GM21423 (cell line): ENCODE data around the gene MAPK8IP1.
"Not testable (repeated sequence)": the region's sequence is repeated elsewhere in the genome, so short reads cannot be mapped to it uniquely, and the experiment has no call there.

Experiments
- ATAC-seq: cut with Tn5 transposase; IDR thresholded peaks from one replicate; pipeline ENCODE4 v1.9.1; 2021; ENCODE audit warnings: mild to moderate bottlenecking, moderate library complexity; ENCODE audit not compliant: unreplicated experiment

The MAPK8IP1 gene

DNA sequence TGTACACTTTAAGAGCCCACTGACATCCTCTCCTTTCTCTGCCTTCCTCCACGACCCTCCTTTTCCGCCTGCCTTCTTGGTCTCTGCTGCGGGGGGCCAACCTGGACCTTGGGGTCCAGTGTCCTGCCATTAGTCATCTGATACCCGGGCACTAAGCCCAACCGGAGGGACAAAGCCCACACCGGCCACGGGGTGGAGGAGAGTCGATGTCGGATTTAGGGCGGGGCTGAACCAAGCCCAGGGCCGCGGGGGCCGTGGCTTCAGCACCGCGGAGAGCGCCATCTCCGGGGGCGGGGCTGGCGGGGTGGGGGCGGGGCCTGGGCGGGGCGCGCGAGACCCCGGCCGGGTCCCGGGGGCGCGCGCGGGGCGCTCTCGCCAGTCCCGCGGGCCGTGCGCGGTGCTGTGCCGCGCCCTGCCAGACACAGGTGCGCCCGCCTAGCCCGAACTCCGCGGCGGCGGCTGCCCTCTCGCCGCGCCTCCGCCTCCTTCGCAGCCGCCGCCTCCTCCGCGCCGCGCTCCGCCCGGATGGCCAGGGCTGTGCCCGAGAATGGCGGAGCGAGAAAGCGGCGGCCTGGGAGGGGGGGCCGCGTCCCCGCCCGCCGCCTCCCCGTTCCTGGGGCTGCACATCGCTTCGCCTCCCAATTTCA, at the start of gene MAPK8IP1:
MAPK8IP1 (plus strand) TSS at position 378 of the 647 bp plus-strand sequence; CDS start at position 548, 170 bp downstream.
- peak; percentile 65 for ATAC-seq

GRCh38 chr11:45839204-45839603, 46.2 kb upstream of the MAPK8IP1 start:
- no peak for ATAC-seq

DNA sequence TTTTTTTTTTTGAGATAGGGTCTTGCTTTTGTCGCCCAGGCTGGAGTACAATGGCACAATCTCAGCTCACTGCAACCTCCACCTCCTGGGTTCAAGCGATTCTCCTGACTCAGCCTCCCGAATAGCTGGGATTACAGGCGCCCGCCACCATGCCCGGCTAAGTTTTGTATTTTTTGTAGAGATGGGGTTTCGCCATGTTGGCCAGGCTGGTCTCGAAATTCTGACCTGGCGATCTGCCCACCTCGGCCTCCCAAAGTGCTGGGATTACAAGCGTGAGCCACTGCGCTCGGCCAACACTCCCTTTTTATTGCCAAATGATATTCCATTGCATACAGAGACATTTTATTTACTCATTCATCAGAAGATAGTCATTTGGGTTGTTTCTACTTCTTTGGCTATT, 45.2 kb upstream of the MAPK8IP1 start:
- ATAC-seq = not testable (repeated sequence)

GRCh38 chr11:45843158-45843924, 42.1 kb upstream of the MAPK8IP1 start:
- ATAC-seq = no peak

GRCh38 chr11:45844822-45845578, 40.5 kb upstream of the MAPK8IP1 start:
- ATAC-seq = no peak

DNA sequence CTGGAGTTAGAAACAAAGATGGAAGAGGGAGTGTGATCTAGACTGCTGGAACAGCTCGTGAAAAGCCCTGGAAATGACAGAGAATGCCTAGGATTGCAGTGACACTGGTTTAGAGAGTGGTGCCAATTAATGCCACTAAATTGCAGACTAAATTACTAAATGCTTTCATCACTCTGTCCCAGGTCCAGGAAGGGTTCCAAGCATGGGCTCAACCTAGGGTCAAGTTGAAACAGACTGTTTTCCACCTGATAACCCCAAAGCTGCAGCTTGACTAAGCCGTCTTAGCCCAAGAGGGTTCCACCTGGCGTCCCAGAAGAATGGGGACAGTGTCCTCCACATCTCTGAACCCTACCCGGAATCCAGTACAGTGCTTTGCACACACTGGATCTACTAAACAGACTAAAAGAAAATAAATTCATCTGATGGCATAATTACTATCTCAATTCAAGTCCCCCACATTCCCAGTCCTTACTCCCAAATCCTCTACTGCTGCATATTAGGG, 39.2 kb upstream of the MAPK8IP1 start:
- no peak for ATAC-seq

- peak; percentile 89 for ATAC-seq
Measured at GRCh38 chr11:45846974-45847910, 38.2 kb upstream of the MAPK8IP1 start, which contains the start of gene CRY2. Gene CRY2, plus strand, starts transcription at chr11:45847475. Its CDS starts 16 bp downstream, at chr11:45847491.

DNA sequence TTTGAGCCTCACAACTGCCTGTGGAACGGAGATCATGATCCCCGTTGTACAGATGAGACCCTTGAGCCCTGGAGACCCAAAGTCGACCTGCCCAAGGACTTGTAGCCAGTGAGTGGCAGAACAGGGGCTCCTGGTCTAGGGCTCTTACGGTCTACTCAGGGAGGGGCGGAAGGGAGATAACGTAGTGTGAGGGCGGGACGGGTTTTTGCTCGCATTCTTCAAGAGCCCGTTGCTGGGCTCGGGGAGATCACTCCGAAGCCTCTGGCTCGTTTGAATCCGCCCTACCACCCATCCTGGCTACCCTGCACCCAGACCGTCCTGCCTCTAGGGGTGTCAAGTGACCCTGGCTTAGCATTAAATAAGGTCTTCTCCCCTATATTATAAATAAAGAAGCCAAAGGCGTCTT, 37.5 kb upstream of the MAPK8IP1 start:
- peak; percentile 11 for ATAC-seq

DNA sequence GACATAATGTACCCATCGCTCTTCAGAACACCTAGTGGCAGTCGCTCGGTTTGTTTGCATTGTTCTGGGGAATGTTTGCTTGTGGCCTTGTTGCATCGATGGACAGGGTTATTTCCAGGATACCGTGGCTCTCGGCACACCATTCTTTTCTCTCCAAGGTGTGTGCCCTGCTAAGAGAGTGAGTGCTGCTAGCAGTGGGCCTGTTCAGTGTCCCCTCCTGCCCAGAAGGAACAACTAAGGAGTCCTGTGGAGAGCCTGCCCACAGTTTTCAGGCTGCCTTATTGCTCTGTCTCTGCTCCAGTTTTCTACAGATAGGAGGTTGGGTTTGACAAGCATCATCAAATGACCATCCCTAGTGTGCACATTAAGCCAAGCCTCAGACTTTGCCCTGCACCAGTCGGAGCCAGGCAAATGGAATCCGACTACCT, 36.8 kb upstream of the MAPK8IP1 start:
- no peak for ATAC-seq

DNA sequence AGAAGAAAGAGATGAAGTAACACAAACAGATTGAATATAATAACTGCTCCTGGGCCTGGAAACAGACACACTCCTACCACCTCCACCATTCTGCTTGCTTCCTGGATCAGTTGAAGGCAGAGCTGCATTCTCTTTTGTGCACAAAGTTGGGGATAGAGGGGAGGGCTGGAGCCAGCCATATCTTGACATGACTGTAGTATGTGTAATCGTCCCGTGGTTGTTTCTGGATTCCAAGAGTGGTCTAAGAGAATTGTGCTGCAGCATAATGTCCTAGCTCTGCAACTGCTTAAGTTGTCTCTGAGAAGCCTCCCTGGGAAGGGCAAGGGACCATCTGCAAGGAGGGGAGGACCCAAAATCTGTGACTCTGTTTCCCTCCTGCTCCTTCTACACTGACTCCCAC, 35.0 kb upstream of the MAPK8IP1 start:
- ATAC-seq = no peak

GRCh38 chr11:45851228-45851627, 34.2 kb upstream of the MAPK8IP1 start:
- ATAC-seq = no peak

- no peak for ATAC-seq
Measured at GRCh38 chr11:45852018-45852711, 33.3 kb upstream of the MAPK8IP1 start.

DNA sequence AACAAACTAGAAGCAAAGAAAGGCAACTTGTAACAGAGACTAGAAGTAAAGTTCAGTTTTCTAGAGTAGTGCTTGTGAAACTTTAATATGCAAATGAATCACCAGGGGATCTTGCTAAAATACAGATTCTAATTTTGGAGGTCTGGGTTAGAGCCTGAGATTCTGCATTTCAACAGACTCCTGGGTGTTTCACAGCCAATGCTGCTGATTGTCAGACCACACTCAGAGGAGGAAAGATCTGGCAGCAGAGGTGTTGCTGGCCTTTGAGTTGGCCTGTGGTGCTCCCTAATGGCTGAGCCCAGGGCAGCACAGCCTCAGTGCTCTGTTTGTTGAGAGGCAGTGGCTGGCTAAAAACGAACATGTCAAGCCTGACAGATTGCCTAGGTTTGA, 32.7 kb upstream of the MAPK8IP1 start:
- no peak for ATAC-seq

DNA sequence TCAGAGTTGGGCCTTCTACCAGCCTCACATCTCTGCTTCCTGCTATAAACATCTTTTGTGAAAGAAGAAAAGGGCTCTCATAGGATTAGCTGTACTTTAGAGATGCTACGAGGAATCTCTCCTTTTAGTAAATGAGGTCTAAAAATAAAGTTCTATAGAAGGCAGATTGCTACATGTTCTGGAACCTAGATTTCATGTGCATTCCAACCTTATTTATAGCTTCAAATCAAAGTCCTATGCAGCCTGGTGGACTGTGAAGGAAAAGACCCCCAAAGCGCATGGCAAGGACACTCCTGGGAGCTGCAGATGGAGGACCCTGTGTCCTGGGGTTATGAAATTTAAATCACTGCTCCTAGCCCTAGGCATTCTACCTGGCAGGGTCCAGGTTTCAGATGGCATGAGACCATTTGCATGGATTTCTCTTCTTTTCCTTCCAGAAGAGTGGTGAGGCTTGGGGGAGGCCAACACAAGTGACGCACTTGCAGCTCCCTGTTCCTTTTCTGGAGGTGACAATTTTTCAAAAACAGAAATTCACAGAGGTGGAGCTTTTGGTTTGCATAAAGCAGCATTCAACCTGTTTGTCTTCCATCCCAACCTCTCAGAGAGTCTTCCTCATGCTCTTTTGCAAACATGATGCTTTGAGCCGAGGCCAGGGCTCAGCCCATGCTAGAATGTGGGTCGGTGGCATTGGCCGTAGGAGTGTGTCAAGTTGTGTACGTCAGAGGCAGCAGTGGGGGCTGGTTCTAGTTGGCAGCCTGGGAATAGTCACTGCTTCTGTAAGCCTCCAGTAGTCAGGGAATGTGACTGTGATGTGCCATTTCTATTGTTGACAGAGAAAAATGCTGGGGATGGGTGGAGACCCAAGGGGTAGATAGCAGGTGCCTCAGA, 31.9 kb upstream of the MAPK8IP1 start:
- ATAC-seq = no peak

DNA sequence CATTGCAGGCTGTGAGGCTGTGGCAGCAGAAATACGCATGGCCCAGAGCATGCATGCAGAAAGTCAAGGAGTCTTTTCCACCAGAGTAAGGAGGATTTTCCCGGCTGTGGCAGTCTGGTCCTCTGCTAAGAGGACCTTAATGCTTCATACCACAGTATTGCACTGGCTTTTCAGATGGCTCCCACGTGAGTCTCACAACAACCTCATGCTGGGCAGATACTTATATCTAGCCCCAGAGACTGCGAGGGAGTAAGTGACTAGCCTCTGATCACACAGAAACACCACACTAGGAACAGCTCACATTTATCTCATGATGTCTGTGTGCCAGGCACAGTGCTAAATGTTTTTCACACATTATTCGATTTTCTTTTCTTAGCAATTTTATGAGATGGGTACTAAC, 30.1 kb upstream of the MAPK8IP1 start:
- no peak for ATAC-seq

- no peak for ATAC-seq
Measured at GRCh38 chr11:45856044-45856468, 29.4 kb upstream of the MAPK8IP1 start.

DNA sequence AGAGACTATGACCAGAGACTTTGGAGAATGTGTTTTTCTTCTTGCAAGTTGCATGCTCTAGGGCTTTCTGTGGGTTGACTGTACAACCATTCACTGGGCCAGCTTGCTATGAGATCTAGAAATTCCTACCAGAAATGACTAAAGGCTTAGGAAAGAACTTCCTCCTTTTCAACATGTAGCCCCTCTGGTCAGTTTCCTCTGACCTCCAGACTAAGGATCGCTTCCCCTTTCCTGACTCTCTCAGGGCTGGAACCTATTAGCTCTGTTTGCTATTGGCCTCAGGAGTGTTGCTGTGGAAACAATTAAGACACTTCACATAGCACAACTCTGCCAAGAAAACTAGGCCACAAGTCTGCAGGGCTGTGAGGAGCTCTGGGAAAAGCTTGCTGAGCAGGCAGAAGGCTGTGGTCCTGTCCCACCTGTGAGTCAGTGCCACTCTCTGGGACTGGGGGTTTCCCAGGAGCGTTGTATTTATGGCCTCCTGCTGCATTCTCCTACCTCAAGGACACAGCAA, 27.4 kb upstream of the MAPK8IP1 start:
- ATAC-seq = no peak

DNA sequence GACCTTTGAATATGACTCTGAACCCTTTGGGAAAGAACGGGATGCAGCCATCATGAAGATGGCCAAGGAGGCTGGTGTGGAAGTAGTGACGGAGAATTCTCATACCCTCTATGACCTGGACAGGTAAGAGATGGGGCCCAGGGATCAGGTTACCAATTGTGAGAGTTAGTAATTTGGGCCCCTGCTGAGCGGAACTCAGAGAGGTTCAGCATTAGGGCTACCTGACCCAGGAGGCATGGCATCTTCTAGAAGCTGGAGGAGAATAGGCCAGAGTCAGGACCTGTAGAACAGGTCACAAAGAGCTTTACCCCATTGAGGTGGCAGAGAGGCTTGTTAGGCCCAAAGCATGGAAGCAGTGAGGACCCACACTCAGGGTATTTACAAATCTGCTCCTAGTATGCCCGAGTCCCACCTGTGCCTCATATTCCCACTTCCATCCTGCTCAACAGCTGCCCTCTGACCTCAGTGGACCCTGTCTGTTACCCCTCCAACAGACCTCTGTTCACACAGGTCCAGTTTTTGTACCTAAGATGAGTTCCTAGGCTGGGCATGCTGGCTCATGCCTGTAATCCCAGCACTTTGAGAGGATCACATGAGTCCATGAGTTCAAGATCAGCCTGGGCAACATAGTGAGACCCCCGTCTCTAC, 26.6 kb upstream of the MAPK8IP1 start:
- ATAC-seq = no peak
